Activated CD4-positive, alpha-beta T cell treated with anti-CD3 and anti-CD28 coated beads for 4 hours (primary cell): ENCODE results near the gene PSKH1.
A peak's percentile ranks its signal among the peaks of the same experiment; 100 is the strongest.
"Not testable (repeated sequence)": the region's sequence is repeated elsewhere in the genome, so short reads cannot be mapped to it uniquely, and the experiment has no call there.

ENCODE experiments used
- DNase-seq, 2 donors: peaks; one replicate each; pipeline ENCODE4 v3.0.0-alpha.2; 2020

The PSKH1 gene

DNA sequence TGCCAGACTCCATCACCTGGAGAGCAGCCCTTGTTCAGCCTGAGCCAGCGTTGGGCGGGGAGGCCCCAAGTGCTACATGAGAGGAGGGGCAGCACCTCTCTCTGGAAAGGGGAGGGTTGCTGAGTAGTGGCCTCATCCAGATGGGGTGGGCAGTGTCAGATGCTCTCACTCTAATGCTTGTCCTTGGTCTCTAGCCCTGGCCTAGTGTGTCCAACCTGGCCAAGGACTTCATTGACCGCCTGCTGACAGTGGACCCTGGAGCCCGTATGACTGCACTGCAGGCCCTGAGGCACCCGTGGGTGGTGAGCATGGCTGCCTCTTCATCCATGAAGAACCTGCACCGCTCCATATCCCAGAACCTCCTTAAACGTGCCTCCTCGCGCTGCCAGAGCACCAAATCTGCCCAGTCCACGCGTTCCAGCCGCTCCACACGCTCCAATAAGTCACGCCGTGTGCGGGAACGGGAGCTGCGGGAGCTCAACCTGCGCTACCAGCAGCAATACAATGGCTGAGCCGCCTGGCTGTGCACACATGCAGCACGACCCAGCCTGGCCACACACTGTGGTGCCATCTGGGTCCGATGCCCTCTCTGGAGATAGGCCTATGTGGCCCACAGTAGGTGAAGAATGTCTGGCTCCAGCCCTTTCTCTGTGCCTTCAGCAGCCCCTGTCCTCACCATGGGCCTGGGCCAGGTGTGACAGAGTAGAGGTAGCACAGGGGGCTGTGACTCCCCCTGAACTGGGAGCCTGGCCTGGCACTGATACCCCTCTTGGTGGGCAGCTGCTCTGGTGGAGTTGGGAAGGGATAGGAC is 34.3 kb downstream of the PSKH1 start:
- no peak for DNase-seq

DNA sequence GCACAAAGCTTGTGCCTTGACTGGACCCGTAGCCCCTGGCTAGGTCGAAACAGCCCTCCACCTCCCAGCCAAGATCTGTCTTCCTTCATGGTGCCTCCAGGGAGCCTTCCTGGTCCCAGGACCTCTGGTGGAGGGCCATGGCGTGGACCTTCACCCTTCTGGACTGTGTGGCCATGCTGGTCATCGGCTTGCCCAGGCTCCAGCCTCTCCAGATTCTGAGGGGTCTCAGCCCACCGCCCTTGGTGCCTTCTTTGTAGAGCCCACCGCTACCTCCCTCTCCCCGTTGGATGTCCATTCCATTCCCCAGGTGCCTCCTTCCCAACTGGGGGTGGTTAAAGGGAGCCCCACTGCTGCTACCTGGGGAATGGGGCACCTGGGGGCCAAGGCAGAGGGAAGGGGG is 35.1 kb downstream of the PSKH1 start:
- no peak for DNase-seq

DNA sequence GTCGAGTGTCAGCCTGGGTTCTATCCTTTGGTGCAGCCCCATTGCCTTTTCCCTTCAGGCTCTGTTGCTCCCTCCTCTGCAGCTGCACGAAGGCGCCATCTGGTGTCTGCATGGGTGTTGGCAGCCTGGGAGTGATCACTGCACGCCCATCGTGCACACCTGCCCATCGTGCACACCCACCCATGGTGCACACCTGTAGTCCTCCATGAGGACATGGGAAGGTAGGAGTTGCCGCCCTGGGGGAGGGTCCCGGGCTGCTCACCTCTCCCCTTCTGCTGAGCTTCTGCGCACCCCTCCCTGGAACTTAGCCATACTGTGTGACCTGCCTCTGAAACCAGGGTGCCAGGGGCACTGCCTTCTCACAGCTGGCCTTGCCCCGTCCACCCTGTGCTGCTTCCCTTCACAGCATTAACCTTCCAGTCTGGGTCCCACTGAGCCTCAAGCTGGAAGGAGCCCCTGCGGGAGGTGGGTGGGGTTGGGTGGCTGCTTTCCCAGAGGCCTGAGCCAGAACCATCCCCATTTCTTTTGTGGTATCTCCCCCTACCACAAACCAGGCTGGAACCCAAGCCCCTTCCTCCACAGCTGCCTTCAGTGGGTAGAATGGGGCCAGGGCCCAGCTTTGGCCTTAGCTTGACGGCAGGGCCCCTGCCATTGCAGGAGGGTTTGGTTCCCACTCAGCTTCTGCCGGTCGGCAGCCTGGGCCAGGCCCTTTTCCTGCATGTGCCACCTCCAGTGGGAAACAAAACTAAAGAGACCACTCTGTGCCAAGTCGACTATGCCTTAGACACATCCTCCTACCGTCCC is 35.7 kb downstream of the PSKH1 start:
- peak; percentile 74 to 78 for DNase-seq

DNA sequence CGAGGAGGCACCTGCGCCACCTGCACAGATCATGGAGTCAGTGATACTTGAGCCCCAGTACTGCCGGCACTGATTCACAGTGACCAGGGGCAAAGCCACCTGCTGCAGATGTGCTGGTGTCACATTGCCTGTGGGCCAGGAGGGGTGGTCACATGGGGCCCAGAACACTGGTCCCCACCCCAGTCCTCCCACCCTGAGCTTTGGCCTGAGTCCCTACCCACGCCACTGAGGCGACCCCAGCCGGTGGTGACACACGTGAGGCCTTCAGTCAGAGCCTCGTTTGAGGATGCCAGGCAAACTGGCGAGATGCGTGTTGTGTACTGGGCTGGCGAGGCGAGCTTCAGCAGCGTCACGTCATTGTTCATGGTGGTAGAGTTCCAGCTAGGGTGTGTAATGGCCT is 37.1 kb downstream of the PSKH1 start:
- no peak for DNase-seq

DNA sequence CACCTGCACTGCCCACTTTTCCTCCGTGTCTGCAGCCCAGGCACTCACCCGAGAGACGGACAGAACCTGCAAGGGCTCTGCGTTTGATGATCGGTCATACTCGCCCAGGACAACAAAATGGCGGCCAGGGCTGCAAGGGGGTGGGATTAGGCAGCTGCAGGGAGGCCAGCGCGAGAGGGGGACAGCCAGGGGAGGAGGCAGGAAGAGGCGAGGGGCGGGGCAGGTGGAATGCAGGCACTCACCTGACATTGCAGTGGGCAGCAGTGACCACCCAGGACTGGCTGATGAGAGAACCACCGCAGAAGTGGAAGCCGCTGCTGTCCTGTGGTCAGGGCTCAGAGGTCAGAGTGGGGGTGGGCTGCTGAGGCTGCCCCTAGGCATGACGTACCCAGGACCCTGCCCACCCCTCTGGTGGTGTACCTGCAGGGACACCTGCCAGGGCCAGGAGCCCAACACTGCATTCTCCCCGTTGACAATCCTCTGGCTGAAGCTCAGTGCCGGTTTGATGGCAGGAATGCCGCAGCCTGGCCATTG is 37.7 kb downstream of the PSKH1 start:
- DNase-seq = no peak

DNA sequence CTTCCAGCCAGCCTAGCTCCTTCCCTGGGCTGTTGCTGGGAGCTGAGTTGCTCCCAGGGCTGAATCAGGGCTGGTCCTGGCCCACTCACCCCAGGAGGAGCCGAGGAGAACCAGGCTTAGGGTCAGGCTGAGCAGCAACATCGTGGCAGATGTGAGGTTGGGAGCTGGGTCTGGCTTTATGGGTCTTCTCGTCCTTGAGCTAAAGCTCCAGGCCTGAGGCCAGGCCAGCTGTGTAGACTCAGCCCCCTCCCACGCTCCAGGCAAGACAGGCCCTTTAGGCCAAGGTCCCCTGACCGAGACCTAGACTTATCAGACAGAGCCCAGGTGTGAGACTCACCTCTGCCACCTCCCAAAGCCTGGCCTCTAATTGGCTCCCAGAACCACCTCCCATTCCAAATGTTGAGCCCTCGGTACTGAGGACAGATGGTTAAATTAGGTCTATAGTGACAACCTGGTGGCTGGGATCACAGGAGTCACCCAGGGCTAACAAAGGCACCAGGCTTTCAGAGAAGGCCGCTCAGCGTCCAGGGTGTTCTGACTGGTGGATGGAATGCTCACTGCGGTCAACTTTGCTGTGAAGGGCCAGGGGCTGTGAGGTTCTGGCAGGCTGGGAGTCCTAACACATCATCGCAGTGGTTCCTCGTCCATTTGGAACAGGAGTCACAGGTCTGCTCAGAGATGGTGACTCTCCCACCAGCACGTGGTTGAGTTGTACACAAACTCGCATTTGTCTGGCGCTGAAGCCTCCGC is 38.8 kb downstream of the PSKH1 start, which contains the start of gene CTRL:
Gene CTRL (minus strand): TSS at position 151 of the 750 bp plus-strand sequence. CDS start 10 bp downstream, at position 141.
- DNase-seq = no peak

DNA sequence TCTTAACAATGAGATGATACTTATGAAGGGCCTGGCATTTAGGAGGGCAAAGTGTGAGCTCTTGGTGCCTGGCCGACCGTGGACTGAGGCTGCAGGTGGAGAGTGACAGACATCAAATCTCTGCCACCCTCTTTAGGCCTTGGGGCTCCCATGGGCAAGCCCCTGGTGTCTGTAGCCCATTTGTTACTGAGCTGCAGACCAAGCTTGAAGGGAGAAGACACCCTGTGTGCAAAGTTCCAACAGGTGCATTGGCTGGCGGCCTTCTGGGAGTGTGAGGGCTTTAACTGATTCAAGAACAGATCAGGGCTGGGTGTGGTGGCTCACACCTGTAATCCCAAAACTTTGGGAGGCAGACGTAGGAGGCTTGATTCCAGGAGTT is 39.4 kb downstream of the PSKH1 start:
- no peak for DNase-seq

DNA sequence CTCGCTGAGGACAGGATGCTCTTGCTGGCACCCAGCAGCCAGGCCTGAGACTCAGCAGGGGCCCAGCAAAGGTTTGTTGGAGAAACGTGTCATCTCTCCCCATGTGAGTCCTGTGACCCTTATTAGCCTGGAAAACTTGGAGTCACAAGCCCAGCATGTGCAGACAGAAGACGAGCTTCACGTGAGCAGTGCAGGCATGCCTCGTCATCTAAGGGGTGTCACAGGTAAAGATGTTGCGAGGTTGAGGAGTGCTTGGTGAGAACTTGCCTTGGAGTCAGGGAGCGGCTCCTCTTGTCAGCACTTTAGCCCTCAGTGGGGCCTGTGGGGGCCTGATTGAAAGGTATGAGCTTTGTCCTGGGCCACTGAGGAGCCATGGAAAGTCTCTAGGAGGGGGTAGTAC is 40.8 kb downstream of the PSKH1 start:
- DNase-seq = no peak

DNA sequence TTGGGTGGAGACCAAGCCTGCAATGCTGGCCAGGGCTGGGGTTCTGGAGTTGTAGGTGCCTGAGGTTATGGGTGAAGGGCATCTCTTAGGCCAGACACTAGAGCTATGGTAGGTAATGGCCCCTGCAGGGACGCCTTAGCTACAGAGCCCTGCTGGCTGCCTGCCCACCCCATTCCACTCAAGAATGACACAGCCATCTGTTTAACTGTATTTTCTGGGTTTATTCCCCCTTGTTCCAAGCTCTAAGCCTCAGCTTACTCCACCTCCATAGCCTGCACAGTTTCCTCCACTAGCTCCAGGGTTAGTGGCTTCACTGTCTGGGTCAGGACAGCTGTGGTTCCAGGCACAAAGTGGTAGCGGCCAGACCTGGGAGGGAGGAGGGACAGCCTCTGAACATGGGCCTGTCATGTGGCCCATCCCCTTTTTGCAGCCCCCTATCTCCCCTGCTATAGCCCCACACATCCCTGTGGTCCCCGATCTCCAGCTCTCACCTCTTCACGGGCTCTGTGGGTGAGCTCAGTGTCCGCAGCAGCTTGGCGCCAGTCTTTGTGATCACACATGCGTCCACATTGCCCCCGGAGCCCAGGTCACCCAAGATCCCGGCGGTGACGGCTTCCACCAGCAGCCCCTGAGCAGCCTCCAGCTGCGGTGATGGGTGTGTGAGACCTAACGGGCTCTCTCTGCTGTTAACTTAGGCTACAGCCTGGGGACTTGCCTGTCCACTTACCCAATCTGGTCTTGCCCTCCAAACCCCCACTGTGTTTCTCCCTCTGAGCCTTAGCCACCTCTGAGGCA is 41.4 kb downstream of the PSKH1 start:
- DNase-seq = no peak

DNA sequence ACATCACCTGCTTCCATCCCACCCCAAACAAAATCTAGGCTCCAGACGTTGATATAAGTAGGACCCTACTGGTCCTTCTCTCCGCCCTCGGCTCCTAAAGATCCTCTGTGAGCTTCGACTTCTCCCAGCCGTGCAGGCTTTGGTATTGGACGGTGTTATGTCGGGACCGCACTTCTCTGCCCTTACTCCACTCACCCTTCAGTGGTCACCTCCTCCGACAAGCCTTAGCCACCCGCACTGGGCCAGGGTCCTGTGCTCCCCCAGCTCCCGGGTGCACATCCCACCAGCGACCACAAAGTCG is 42.0 kb downstream of the PSKH1 start:
- DNase-seq = no peak

DNA sequence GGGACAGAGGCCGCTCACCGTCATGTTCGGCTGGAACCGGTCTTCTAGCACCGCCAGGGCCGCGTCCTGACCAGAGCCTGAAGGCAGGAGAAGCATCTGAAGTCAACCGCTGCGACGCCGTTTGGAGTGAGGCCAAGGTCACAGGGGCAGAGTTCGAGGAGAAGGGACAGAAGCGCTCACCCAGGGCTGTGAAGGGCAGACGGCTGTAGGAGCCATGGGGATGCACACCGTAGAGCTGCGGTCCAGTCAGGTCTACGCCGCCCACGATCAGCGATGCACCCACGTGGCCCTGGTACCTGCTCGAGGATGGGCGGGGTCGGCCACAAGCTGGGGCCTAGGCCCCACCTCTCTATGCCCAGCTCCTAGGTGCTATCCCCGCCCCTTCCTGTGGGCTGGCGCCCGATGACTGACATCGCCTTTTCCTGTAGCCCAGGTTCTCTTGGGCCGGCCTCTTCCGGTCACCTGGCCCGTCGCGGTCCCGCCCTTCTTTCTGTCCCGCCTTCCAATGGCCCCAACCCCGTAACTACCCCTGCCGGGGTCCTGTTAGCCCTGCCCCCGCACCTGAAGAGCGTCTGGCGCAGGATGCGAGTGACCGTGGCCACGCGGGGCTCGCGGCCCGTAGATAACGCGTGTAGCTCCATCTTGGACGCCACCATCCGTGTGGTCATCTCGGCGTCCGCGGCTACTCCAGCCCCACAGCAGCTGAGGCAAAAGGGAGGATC is 42.5 kb downstream of the PSKH1 start:
- peak; percentile 93 to 95 for DNase-seq

DNA sequence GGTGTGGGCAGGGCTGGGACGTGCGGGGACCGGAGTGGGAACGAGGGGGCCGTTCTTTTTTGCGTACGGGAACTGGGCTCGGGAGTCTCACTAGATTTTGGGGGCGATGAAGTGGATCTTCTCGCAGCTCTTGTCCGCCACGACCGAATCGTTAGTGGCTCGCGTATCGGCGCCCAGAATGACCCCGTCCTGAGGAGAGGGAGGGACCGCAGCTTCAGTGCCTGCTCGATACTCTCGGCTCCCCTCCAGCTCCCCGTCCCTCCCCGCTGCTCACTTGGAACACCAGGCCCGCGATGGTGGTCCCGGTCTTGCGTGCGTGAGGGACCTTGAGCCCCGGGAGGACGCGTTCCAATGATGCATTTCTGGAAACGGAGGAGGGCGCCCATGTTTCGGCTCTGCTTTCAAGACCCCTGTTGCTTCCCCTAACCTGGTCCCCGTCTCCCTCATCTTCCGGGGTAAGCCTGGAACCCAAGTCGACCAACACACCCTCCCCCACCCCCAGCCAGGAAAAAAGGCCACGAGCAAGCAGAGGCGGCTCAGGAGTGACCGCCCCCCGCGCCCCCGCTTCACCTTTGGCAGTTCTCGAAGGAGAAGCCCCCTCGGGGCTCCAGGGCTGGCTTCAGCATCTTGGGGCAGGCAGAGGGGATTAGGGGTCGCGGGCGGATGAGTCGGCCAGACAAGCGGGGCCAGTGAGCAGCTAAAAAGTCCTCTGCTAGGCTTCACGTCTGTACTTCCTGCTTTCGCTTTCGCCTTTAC is 43.2 kb downstream of the PSKH1 start, which contains the start of gene PSMB10:
Gene PSMB10 (minus strand): TSS at position 727 of the 756 bp plus-strand sequence. CDS start 101 bp downstream, at position 626.
- DNase-seq = peak in 1 of 2 donors; percentile 49

DNA sequence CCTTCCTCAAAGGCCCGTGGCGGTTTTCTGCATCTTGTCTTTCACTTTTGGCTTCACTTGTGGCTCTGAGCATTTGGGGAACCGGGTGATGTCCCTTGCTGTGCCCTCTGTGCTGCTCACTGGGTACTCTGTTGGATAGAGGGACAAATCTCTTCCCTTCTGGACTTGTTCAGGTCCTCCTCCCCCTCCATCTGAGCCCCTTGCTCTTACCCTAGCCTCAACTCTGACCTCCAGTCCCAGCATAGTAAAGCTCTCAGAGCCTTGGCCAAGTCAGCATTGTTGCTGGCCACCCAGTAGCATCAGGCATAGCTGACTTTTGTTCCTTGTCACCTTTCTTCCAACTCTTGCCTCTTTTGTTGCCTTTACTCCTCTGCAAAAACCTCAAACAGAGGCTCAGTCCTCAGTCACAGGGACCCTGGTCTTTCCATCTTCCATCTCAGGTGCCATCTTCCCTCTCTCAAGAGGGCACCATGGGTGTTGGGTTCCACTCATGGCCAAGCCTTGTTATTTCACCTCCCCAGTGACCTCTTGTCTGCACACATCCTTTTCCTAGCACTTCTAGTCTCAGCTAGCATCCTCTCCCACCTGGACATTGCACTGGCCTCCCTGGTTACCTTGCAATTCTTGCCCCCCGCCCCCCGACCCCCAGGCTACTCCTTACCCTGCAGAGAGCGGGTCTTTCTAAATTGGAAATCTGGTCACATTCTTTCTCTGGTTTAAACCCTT is 44.0 kb downstream of the PSKH1 start:
- DNase-seq = peak; percentile 76

DNA sequence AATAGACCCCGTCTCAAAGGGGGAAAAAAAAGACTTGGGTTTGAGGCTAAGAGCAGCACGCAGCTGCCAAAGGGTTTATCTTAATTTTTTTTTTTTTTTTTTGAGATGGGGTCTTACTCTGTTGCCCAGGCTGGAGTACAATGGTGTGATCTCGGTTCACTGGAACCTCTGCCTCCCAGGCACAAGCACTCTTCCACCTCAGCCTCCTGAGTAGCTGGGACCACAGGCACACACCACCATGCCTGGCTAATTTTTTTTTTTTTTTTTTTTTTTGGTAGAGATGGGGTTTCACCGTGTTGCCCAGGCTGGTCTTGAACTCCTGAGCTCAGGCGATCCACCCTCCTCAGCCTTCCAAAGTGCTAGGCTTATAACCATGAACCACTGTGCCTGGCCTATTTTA is 44.7 kb downstream of the PSKH1 start:
- DNase-seq = not testable (repeated sequence)

DNA sequence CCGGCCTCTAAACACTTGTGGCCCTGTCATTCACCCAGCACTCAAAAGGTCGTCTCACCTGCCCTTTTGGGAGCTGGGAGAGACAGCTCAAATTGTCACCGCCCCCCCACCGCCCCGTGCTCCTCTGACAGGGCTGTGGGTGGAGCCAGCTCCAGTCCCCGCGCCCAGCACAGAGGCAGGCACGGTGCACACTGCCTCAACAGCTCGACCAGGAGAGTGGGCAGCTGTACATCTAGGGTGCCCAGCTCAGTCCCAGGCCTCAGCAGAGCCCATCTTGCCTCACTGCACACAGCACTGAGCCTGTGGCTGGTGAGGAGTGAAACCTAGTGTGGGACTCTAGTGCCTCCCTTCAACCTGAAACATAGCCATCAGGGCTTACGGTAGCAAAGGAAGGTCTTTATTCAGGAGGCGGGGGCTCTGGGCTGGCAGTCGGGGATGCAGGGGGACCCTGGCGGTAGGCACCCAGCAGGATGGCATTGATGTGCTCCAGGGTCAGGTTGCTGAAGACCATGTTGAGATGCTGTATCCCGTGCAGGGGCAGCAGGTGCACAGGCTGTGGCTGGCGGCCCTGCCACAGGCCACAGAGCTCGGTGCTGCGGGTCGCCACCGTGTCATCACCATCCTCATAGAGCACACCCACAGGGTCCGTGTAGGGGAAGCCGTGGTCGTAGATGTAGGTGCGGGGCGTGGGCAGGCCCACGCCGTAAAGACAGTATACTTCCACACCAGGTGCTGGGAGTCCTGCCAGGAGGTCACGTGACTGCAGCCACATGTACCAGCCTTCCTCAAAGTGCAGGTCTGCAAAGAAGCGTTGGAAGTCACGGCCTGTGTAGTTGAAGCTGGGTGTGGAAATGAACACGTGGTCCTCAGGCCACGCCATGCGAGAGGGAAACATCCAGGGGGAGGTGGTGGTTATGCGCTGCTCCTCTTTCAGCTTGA is 46.7 kb downstream of the PSKH1 start:
- peak; percentile 41 to 47 for DNase-seq

DNA sequence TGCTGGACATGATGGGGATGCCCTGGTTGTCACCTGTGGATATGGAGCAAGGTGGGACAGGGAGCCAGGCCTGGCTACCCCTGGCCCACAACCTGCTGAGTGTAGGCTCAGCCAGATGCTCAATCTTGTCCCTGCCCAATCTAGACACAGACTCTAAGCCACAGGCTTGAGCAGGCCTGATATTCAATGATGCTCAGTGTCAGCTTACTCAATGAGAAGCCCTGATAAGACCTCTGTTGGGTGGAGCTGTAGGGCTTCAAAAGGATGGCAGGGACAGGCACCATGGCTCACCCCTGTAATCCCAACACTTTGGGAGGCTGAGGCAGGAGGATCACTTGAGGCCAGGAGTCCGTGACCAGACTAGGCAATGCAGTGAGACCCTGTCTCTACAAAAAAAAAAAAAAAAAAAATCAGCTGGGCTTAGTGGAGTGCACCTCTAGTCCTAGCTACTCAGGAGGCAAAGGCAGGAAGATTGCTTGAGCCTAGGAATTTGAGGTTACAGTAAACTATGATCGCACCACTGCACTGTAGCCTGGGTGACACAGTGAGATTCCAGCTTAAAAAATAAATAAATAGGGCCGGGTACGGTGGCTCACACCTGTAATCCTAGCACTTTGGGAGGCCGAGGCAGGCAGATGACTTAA is 47.5 kb downstream of the PSKH1 start:
- DNase-seq = no peak

DNA sequence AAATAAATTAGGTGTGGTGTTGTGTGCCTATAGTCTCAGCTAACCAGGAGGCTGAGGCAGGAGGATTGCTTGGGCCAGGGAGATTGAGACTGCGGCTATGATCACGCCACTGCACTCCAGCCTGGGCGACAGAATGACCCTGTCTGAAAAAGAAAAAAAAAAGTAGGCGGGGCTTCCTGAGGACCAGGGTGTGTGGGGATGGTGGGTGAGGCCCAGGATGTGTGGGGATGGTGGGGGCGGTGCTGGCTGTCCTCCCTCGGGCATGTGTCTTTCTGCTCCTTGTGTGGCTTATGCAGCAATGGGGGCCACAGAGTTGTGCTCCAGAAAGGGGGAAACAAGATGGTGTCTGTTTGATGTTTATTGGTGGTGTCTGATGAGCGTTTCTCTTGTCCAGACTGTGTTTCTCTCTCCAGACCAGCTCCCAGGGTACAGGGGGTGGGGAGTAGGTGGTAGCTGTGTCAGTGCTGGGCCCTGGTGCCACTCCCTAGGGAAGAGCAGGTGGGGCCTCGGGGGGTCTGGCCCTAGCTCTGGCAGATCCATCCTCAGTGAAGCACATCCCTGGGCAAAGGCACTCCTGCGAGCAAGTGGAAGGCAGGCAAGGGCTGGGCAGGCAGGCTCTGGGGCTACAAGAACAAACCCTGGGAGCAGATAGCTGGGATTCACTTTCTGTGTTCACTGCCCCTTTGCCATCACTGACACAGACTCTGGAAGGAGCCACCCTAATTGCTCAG is 48.6 kb downstream of the PSKH1 start:
- DNase-seq = no peak

DNA sequence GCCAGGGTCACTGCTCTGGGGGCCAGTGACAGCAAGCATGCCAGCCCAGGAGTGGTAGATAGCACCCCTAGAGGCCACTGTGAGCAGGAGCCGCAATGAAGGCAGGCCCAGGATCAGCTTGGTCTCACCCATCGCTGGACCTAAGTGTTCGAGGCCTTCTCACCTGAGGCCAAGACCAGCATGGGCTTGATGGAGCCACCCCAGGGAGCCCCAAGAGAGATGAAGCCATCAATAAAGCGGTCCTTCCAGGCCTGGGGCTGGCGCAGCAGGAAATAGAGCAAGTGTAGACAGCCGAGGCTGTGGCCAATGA is 49.1 kb downstream of the PSKH1 start:
- peak; percentile 29 for DNase-seq
